Esophagus muscularis mucosa (tissue), 4 donors: ENCODE results near the gene PSME2. TPM values are rescaled to one million over a fixed set of nuclear protein-coding genes. Genes with fewer than 3 reads are reported as not detected.

Source experiments
- DNase-seq: peaks from one replicate; pipeline ENCODE4 v3.0.0-alpha.2; 2017; ENCODE audit errors: extremely low spot score
- H3K27ac ChIP-seq, 4 donors: fragments of 200-600 bp; sonication (generic); replicated peaks in 1 of 4; 1 replicate in 3 of 4; 2 replicates in 1 of 4; pipeline ENCODE4 v1.5.1; 2016 to 2019; ENCODE audit warnings: mild to moderate bottlenecking in 1 of 4
- H3K27me3 ChIP-seq, 4 donors: fragments of 200-600 bp; sonication (generic); one replicate each; pipeline versions ENCODE4 v1.5.1 to v1.6.0; 2016 to 2019
- H3K36me3 ChIP-seq, 4 donors: fragments of 200-600 bp; sonication (generic); one replicate each; pipeline ENCODE4 v1.5.1; 2016 to 2019
- H3K4me1 ChIP-seq, 4 donors: fragments of 200-600 bp; sonication (generic); one replicate each; pipeline ENCODE4 v1.5.1; 2016 to 2019
- H3K4me3 ChIP-seq, 4 donors: fragments of 200-600 bp; sonication (generic); 1 replicate in 2 of 4; 2 replicates in 2 of 4; pipeline ENCODE4 v1.5.1; 2016 to 2019; ENCODE audit warnings: mild to moderate bottlenecking in 4 of 4, moderate library complexity in 1 of 4
- H3K9me3 ChIP-seq, 4 donors: fragments of 200-600 bp; sonication (generic); 1 replicate in 3 of 4; 2 replicates in 1 of 4; pipeline ENCODE4 v1.5.1; 2016 to 2019
- EP300 ChIP-seq: sonication (generic); formaldehyde crosslinking; IDR thresholded peaks from one replicate; pipeline ENCODE4 v1.6.1; 2017; ENCODE audit warnings: antibody characterized with exemption
- POLR2A ChIP-seq: fragments of 450-650 bp; IDR thresholded peaks from one replicate; pipeline ENCODE4 v1.6.1; 2017; ENCODE audit warnings: antibody characterized with exemption, moderate library complexity, mild to moderate bottlenecking, low read depth
- POLR2AphosphoS5 ChIP-seq, 2 donors: sonication (generic); formaldehyde crosslinking; IDR thresholded peaks; one replicate each; pipeline ENCODE4 v1.6.1; 2017; ENCODE audit warnings: antibody characterized with exemption in 2 of 2
- WGBS: methylation state at CpG from one replicate; pipeline ENCODE4 v1.1.5; 2018; 5-methylcytosine and 5-hydroxymethylcytosine counted together
- intact Hi-C: fragments of 100-400 bp; cut with DNase I; formaldehyde crosslinking; loops from one replicate; pipeline ENCODE4 v1.15.1; 2023
- total RNA-seq, 4 donors: library from RNA; depleted of rRNA; stranded (reverse); fragments of >200 nt; gene quantifications; one replicate each; pipeline versions ENCODE4 v1.1.0 to v1.2.1, GENCODE V29; 2016
- TF ChIP-seq, protein P1 (sequence below), 3 experiments: fragments of 200-600 bp in 2 of 3; fragments of 450-650 bp in 1 of 3; sonication (generic) in 2 of 3; IDR thresholded peaks; one replicate each; pipeline ENCODE4 v1.5.1; 2017 to 2019; ENCODE audit warnings: antibody characterized with exemption in 3 of 3, mild to moderate bottlenecking in 2 of 3, moderate library complexity in 1 of 3

The PSME2 gene
- total RNA-seq, 4 donors from 2014 or later: 32.8 to 64.3 (median 42.6) TPM

DNA sequence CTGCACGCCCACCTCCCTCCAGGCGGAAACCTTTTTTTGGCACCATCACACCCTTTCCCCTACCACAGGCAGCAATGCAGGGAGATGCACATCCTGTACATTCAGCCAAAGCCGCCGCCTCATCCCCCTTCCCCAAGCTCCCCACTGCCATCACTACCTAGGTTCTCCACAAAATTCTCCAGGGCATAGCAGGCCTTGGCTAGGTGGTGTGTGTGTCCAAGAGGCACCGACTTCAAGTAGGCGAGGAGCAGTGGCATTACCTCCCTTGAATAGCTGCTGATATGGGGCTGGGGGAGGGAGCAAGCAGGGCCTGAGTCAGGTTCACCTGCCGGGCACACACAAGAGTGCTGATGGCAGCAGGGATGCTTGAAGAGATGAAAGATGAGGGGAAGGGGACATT is 38.6 kb upstream of the PSME2 start:
- Histone ChIP-seq H3K4me3 (no peak overlapping the region), H3K27ac (no peak overlapping the region), H3K27me3 (no peaks in the 10 kb centered on the region), H3K9me3 (no peaks in the 10 kb centered on the region), H3K36me3 (peaks cover 45 to 78% (median 72%) of the 10 kb centered on the region in 4 donors), H3K4me1 (peaks cover 22 to 36% (median 34%) of the 10 kb centered on the region in 4 donors)
- no peak for DNase-seq
- intact Hi-C loops: no loop called here
- TF ChIP-seq EP300: no peak
- TF ChIP-seq POLR2A: no peak
- TF ChIP-seq POLR2AphosphoS5 (IDR thresholded peaks at IDR 0.05): no peak
- TF ChIP-seq, protein P1, sequence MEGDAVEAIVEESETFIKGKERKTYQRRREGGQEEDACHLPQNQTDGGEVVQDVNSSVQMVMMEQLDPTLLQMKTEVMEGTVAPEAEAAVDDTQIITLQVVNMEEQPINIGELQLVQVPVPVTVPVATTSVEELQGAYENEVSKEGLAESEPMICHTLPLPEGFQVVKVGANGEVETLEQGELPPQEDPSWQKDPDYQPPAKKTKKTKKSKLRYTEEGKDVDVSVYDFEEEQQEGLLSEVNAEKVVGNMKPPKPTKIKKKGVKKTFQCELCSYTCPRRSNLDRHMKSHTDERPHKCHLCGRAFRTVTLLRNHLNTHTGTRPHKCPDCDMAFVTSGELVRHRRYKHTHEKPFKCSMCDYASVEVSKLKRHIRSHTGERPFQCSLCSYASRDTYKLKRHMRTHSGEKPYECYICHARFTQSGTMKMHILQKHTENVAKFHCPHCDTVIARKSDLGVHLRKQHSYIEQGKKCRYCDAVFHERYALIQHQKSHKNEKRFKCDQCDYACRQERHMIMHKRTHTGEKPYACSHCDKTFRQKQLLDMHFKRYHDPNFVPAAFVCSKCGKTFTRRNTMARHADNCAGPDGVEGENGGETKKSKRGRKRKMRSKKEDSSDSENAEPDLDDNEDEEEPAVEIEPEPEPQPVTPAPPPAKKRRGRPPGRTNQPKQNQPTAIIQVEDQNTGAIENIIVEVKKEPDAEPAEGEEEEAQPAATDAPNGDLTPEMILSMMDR (IDR thresholded peaks at IDR 0.05): no peak
- WGBS: 98% methylated on average over 7 of the region's 7 CpGs

DNA sequence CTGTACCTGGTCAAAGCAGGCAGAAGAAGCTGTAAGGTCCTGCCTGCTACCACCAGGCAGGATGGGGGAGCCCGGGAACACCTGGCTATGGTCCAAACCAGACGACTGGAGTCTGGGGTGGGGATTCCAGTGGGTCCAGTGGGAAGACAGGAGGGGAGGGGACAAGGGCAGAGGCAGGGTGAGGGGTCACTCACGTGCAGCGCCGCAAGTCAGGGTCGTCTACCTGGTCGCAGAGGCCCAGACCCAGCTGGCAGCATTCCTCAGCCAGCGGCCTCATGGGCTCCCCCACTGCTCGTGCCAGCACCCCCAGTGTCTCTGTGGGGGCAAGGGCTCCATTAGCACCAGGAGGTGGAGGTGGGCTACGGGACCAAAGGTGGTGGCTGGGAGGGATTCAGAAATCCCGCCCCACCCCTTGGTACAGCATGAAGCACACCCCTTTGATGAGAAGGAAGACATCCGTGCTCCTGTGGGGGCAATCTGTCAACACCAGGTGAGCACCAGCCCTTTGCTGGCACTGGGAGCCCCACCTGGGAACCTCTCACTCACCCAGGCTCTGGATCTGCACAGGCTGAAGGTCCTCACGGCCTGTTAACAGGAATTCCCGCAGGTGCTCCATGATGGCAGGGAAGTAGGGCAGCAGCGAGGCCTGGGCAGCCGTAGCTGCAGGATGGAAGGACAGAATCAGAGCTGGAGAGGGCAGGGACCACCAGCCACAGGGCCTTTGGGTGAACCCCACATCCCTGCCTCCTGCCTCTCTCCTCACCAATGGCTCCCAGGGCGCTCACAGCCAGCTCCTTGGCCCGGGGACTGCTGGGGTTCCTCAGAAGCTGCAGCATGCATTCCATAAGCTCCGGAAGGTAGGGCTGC is 37.9 kb upstream of the PSME2 start:
- 96% methylated on average over 11 of the region's 19 CpGs for WGBS
- intact Hi-C loops: no loop called here
- no peaks in the 10 kb centered on the region for H3K9me3 ChIP-seq
- H3K4me1 ChIP-seq: peaks cover 27 to 38% (median 36%) of the 10 kb centered on the region in 4 donors
- TF ChIP-seq POLR2A (no peak), POLR2AphosphoS5 (IDR thresholded peaks at IDR 0.05) (no peak), EP300 (no peak)
- TF ChIP-seq, protein P1 (IDR thresholded peaks at IDR 0.05): no peak
- H3K36me3 ChIP-seq: peaks cover 49 to 78% (median 75%) of the 10 kb centered on the region in 4 donors
- no peaks in the 10 kb centered on the region for H3K27me3 ChIP-seq
- H3K4me3 ChIP-seq: no peak overlapping the region
- DNase-seq: no peak
- no peak overlapping the region for H3K27ac ChIP-seq

DNA sequence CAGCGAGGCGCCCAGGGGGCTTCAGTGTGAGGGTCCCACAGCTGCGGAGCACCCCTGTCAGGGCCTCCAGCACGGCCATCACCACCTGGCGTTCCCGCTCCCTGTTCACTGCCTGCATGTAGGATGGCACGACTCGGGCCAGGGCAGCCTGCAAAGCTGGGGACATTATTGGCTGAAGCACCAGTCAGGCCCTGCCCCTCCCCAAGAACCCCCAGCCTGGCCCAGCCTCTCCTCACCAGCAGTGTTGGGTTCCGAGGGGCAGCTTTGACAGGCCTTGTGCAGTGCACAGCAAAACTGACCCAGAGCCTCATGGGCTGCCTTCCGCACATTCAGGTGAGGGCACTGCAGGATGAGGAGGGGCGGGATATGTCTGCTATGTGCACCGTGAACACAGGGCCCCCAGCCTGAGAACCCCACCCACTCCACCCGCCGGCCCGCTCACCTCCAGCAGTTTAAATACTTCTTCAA is 36.6 kb upstream of the PSME2 start:
- intact Hi-C loops: no loop called here
- TF ChIP-seq, protein P1 (IDR thresholded peaks at IDR 0.05): no peak
- TF ChIP-seq POLR2AphosphoS5 (IDR thresholded peaks at IDR 0.05) (no peak), EP300 (no peak), POLR2A (no peak)
- no peak for DNase-seq
- Histone ChIP-seq H3K4me3 (no peak overlapping the region), H3K4me1 (peaks cover 20 to 29% (median 28%) of the 10 kb centered on the region in 4 donors), H3K27me3 (no peaks in the 10 kb centered on the region), H3K27ac (no peak overlapping the region), H3K9me3 (no peaks in the 10 kb centered on the region), H3K36me3 (peaks cover 61 to 91% (median 88%) of the 10 kb centered on the region in 4 donors)
- WGBS: 91% methylated on average over 9 of the region's 15 CpGs

DNA sequence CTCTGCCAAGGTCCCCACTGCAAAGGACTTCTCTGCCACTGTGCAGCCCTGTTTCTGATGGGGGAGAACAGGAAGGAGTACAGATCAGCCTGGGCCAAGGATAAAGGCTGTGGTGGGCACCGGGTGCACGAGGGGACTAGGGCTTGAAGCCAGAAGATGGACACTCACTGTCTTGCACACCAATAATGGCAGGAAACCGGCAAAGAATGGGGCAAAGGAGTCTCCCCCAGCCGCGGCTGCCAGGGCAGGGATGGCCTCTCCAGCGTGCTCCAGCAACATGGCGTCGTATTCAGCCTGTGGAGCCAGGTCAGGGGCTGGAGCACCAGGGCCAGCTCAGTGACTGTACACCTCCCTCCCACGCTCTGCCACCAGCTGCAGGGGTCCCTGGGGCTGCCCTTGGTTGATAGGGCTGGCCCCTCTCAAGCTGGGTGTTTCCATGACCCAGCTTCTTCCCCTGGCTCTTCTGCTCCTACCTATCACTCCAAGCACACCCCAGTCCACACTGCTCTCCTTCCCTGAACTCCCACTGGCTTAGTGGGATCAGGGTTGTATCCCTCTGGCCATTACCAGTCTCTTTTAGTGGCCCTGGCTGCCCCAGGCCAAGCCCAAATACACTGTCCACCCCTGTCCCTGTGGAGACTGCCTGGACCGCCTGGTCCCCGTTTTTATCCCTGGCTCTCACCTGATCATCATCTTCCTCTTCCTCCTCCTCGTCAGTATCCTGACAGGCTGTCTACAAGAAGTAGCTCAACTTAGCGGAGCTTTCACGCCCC is 35.9 kb upstream of the PSME2 start:
- H3K9me3 ChIP-seq: no peaks in the 10 kb centered on the region
- no peaks in the 10 kb centered on the region for H3K27me3 ChIP-seq
- peaks cover 13 to 21% (median 21%) of the 10 kb centered on the region in 4 donors for H3K4me1 ChIP-seq
- peaks cover 67 to 98% (median 95%) of the 10 kb centered on the region in 4 donors for H3K36me3 ChIP-seq
- TF ChIP-seq POLR2A: no peak
- no peak for DNase-seq
- 86% methylated on average over 14 of the region's 14 CpGs for WGBS
- intact Hi-C loops: no loop called here
- no peak overlapping the region for H3K27ac ChIP-seq
- no peak overlapping the region for H3K4me3 ChIP-seq
